GM23338 (cell line): ENCODE results near the gene CCDC196.

Experiments
- CREB1 ChIP-seq: fragments of 250-450 bp; sonication (Bioruptor Pico); IDR thresholded peaks from 2 replicates; pipeline ENCODE4 v1.5.0; 2020; ENCODE audit warnings: low read depth, mild to moderate bottlenecking, moderate library complexity
- CTCF ChIP-seq, 2 experiments: fragments of 200-600 bp in 1 of 2; sonication (generic) in 1 of 2; conservative IDR thresholded peaks; 2 replicates each; pipeline versions ENCODE4 v1.5.1 to v1.6.1; 2016 to 2017; ENCODE audit warnings: antibody characterized with exemption in 2 of 2, low read depth in 2 of 2, mild to moderate bottlenecking in 2 of 2, moderate library complexity in 1 of 2
- EZH2 ChIP-seq: fragments of 200-600 bp; sonication (generic); IDR thresholded peaks from one replicate; pipeline ENCODE4 v1.8.0; 2017; ENCODE audit warnings: antibody characterized with exemption, mild to moderate bottlenecking, low read depth; ENCODE audit not compliant: unreplicated experiment
- EZH2phosphoT487 ChIP-seq: fragments of 200-600 bp; sonication (generic); IDR thresholded peaks from one replicate; pipeline ENCODE4 v1.8.1; 2018; ENCODE audit warnings: antibody characterized with exemption; ENCODE audit not compliant: unreplicated experiment
- JUNB ChIP-seq: IDR thresholded peaks from one replicate; pipeline ENCODE4 v1.6.1; 2016; ENCODE audit warnings: antibody characterized with exemption; ENCODE audit not compliant: unreplicated experiment
- POLR2AphosphoS5 ChIP-seq: IDR thresholded peaks from 2 replicates; pipeline ENCODE4 v1.6.1; 2016; ENCODE audit warnings: antibody characterized with exemption, low read depth
- REST ChIP-seq: IDR thresholded peaks from one replicate; pipeline ENCODE4 v1.6.1; 2018; ENCODE audit warnings: antibody characterized with exemption; ENCODE audit not compliant: unreplicated experiment

GRCh38 chr14:66514213-66514612, 28.0 kb downstream of the CCDC196 start:
- no peak for TF ChIP-seq CTCF (conservative IDR thresholded peaks at IDR 0.05; ENCODE audit: low read depth in 2 of 2)
- TF ChIP-seq EZH2phosphoT487, result no peak
- TF ChIP-seq JUNB, result no peak
- TF ChIP-seq REST, result no peak
- no peak for TF ChIP-seq POLR2AphosphoS5
- TF ChIP-seq EZH2, result no peak
- no peak for TF ChIP-seq CREB1 (CRISPR knock-in tag)
